ENCODE measurements around the gene KIR2DL4.
"Not testable (repeated sequence)": the region's sequence is repeated elsewhere in the genome, so short reads cannot be mapped to it uniquely, and the experiment has no call there.

GRCh38 chr19:54758577-54758976 lies 44.8 kb upstream of the KIR2DL4 start:
- not testable (repeated sequence) for TF ChIP-seq CTCF (IDR thresholded peaks at IDR 0.05; ENCODE audit: low read length); EZH2 (IDR thresholded peaks at IDR 0.05; ENCODE audit: borderline replicate concordance, low read length)
